Upper lobe of left lung (tissue), 4 donors: ENCODE results near the gene WDR35.

Source experiments
- EP300 ChIP-seq, 4 donors: sonication (generic); formaldehyde crosslinking; IDR thresholded peaks; one replicate each; pipeline ENCODE4 v1.5.1; 2017; ENCODE audit warnings: antibody characterized with exemption in 4 of 4, control low read depth in 2 of 4
- POLR2A ChIP-seq, 4 donors: fragments of 450-650 bp; IDR thresholded peaks; one replicate each; pipeline ENCODE4 v1.5.1; 2016 to 2017; ENCODE audit warnings: antibody characterized with exemption in 4 of 4, mild to moderate bottlenecking in 2 of 4

DNA sequence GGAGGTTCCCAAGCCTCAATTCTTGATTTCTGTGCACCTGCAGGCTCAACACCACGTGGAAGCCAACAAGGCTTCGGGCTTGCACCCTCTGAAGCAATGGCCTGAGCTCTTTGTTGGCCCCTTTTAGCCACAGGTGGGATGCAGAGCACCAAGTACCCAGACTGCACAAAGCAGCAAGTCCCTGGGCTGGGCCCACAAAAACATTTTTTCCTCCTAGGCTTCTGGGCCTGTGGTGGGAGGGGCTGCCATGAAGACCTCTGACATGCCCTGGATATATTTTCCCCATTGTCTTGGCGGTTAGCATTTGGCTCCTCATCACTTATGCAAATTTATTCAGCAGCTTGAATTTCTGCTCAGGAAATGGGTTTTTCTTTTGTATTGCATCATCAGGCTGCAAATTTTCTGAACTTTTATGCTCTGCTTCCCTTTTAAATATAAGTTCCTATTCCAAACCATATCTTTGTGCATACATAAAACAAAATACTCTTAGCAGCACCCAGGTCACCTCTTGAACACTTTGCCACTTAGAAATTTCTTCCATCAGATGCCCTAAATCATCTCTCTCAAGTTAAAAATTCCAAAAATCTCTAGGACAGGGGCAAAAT, 31.6 kb upstream of the WDR35 start:
- TF ChIP-seq POLR2A (IDR thresholded peaks at IDR 0.05) (no peak), EP300 (IDR thresholded peaks at IDR 0.05) (no peak)
